Liver (tissue), 9 donors: ENCODE measurements around the gene TNFRSF12A. TPM values are rescaled to one million over a fixed set of nuclear protein-coding genes. Genes with fewer than 3 reads are reported as not detected.

Experiments
- DNase-seq: peaks from one replicate; pipeline ENCODE4 v3.0.0-alpha.2; 2017; ENCODE audit warnings: low spot score
- H3K27ac ChIP-seq, 2 donors: one replicate each; pipeline ENCODE4 v1.7.0; 2013; ENCODE audit warnings: inconsistent platforms in 2 of 2, low read length in 2 of 2, control low read depth in 1 of 2, low read depth in 1 of 2, mild to moderate bottlenecking in 1 of 2
- H3K27me3 ChIP-seq, 4 donors: one replicate each; pipeline versions ENCODE4 v1.6.1 to v1.7.0; 2013; ENCODE audit warnings: low read length in 3 of 4, inconsistent platforms in 1 of 4, mild to moderate bottlenecking in 1 of 4, moderate library complexity in 1 of 4; ENCODE audit not compliant: control insufficient read depth in 4 of 4, insufficient read depth in 4 of 4
- H3K36me3 ChIP-seq, 4 donors: one replicate each; pipeline versions ENCODE4 v1.6.1 to v1.7.0; 2013; ENCODE audit warnings: low read length in 3 of 4, mild to moderate bottlenecking in 3 of 4, low read depth in 1 of 4, moderate library complexity in 1 of 4; ENCODE audit not compliant: control insufficient read depth in 4 of 4, insufficient read depth in 3 of 4
- H3K4me1 ChIP-seq, 4 donors: one replicate each; pipeline versions ENCODE4 v1.6.1 to v1.7.0; 2013; ENCODE audit warnings: low read length in 3 of 4, mild to moderate bottlenecking in 3 of 4, moderate library complexity in 1 of 4; ENCODE audit not compliant: control insufficient read depth in 4 of 4, insufficient read depth in 4 of 4
- H3K4me3 ChIP-seq, 3 donors: one replicate each; pipeline versions ENCODE4 v1.6.1 to v1.7.0; 2013; ENCODE audit warnings: low read length in 3 of 3, control low read depth in 1 of 3, low read depth in 1 of 3, mild to moderate bottlenecking in 1 of 3
- H3K9ac ChIP-seq, 2 donors: one replicate each; pipeline ENCODE4 v1.7.0; 2013; ENCODE audit warnings: low read length in 2 of 2, mild to moderate bottlenecking in 2 of 2, moderate library complexity in 2 of 2, control low read depth in 1 of 2, low read depth in 1 of 2
- H3K9me3 ChIP-seq, 4 donors: one replicate each; pipeline versions ENCODE4 v1.6.1 to v1.7.0; 2013; ENCODE audit warnings: low read length in 3 of 4; ENCODE audit not compliant: control insufficient read depth in 4 of 4
- ATF3 ChIP-seq: IDR thresholded peaks from 2 replicates; pipeline ENCODE4 v1.6.1; 2016; ENCODE audit warnings: antibody characterized with exemption
- EGR1 ChIP-seq, 2 donors: IDR thresholded peaks; 2 replicates each; pipeline ENCODE4 v1.6.1; 2016 to 2018; ENCODE audit warnings: antibody characterized with exemption in 2 of 2, low read depth in 2 of 2
- FOXA1 ChIP-seq: IDR thresholded peaks from 2 replicates; pipeline ENCODE4 v1.6.1; 2016; ENCODE audit warnings: antibody characterized with exemption
- FOXA2 ChIP-seq: IDR thresholded peaks from 2 replicates; pipeline ENCODE4 v1.6.1; 2016; ENCODE audit warnings: antibody characterized with exemption
- GABPA ChIP-seq, 2 donors: IDR thresholded peaks in 1 of 2; conservative IDR thresholded peaks in 1 of 2; 2 replicates each; pipeline ENCODE4 v1.6.1; 2016; ENCODE audit warnings: antibody characterized with exemption in 2 of 2, mild to moderate bottlenecking in 1 of 2, moderate library complexity in 1 of 2
- HNF4A ChIP-seq, 2 donors: conservative IDR thresholded peaks; 2 replicates each; pipeline ENCODE4 v1.6.1; 2016; ENCODE audit warnings: antibody characterized with exemption in 2 of 2, mild to moderate bottlenecking in 2 of 2
- HNF4G ChIP-seq: IDR thresholded peaks from 2 replicates; pipeline ENCODE4 v1.6.1; 2016; ENCODE audit warnings: antibody characterized with exemption
- JUND ChIP-seq, 2 donors: IDR thresholded peaks; 2 replicates each; pipeline ENCODE4 v1.6.1; 2016; ENCODE audit warnings: antibody characterized with exemption in 2 of 2
- MAX ChIP-seq: IDR thresholded peaks from 2 replicates; pipeline ENCODE4 v1.6.1; 2016; ENCODE audit warnings: antibody characterized with exemption
- NR2F2 ChIP-seq: IDR thresholded peaks from 2 replicates; pipeline ENCODE4 v1.6.1; 2016; ENCODE audit warnings: antibody characterized with exemption
- RAD21 ChIP-seq, 2 donors: IDR thresholded peaks; 2 replicates each; pipeline ENCODE4 v1.6.1; 2016; ENCODE audit warnings: antibody characterized with exemption in 2 of 2, mild to moderate bottlenecking in 2 of 2
- REST ChIP-seq: IDR thresholded peaks from 2 replicates; pipeline ENCODE4 v1.6.1; 2016; ENCODE audit warnings: antibody characterized with exemption, mild to moderate bottlenecking
- RXRA ChIP-seq, 2 donors: IDR thresholded peaks; 2 replicates each; pipeline ENCODE4 v1.6.1; 2017 to 2018; ENCODE audit warnings: antibody characterized with exemption in 2 of 2, mild to moderate bottlenecking in 1 of 2
- SP1 ChIP-seq: IDR thresholded peaks from 2 replicates; pipeline ENCODE4 v1.6.1; 2018; ENCODE audit warnings: antibody characterized with exemption, mild to moderate bottlenecking
- TAF1 ChIP-seq: conservative IDR thresholded peaks from 2 replicates; pipeline ENCODE4 v1.6.1; 2016; ENCODE audit warnings: antibody characterized with exemption, mild to moderate bottlenecking
- YY1 ChIP-seq: IDR thresholded peaks from 2 replicates; pipeline ENCODE4 v1.6.1; 2016; ENCODE audit warnings: antibody characterized with exemption, mild to moderate bottlenecking
- ZBTB33 ChIP-seq: IDR thresholded peaks from 2 replicates; pipeline ENCODE4 v1.6.1; 2016; ENCODE audit warnings: antibody characterized with exemption
- WGBS: extraction: QIAGEN DNeasy Blood & Tissue Kit; methylation state at CpG from one replicate; pipeline ENCODE4 v1.1.7; 2013; 5-methylcytosine and 5-hydroxymethylcytosine counted together
- polyA plus RNA-seq, 2 donors: library from polyadenylated mRNA; stranded (reverse) in 1 of 2; unstranded in 1 of 2; fragments of 200-250 nt in 1 of 2; fragments of >200 nt in 1 of 2; fragmentation: Nextera tagmentation in 1 of 2; extraction: Ambion mirVana in 1 of 2; gene quantifications; one replicate each; pipeline versions ENCODE4 v1.2.1 to v1.2.3, GENCODE V29; 2013 to 2015
- total RNA-seq, 2 donors: library from RNA; depleted of rRNA; stranded (reverse); fragments of >200 nt; gene quantifications; one replicate each; pipeline ENCODE4 v1.2.3, GENCODE V29; 2014
- TF ChIP-seq, protein P1 (sequence below): fragments of 150-350 bp; IDR thresholded peaks from 2 replicates; pipeline ENCODE4 v1.5.1; 2017; ENCODE audit warnings: improper control_type of control experiment, low read depth, low read length; ENCODE audit not compliant: missing input control
- donor health status: healthy.
- donor health status: healthy.
- donor health status: healthy.
- donor health status: healthy.
- donor health status: healthy.

TNFRSF12A gene
- total and polyA plus RNA-seq, 4 donors = 7.9 to 35.5 (median 9.1) TPM

GRCh38 chr16:2990891-2991290 is 29.3 kb upstream of the TNFRSF12A start:
- TF ChIP-seq RXRA (IDR thresholded peaks at IDR 0.05) (no peak), YY1 (no peak), SP1 (no peak), RAD21 (IDR thresholded peaks at IDR 0.05) (no peak), ATF3 (no peak), JUND (IDR thresholded peaks at IDR 0.05) (no peak), ZBTB33 (no peak), HNF4A (conservative IDR thresholded peaks at IDR 0.05) (no peak), MAX (no peak), TAF1 (no peak), REST (no peak), EGR1 (IDR thresholded peaks at IDR 0.05; ENCODE audit: low read depth in 2 of 2) (no peak), GABPA (IDR thresholded peaks at IDR 0.05 in 1 of 2, conservative IDR thresholded peaks at IDR 0.05 in 1 of 2) (no peak), FOXA2 (no peak), NR2F2 (no peak), HNF4G (no peak), FOXA1 (no peak)
- TF ChIP-seq, protein P1, sequence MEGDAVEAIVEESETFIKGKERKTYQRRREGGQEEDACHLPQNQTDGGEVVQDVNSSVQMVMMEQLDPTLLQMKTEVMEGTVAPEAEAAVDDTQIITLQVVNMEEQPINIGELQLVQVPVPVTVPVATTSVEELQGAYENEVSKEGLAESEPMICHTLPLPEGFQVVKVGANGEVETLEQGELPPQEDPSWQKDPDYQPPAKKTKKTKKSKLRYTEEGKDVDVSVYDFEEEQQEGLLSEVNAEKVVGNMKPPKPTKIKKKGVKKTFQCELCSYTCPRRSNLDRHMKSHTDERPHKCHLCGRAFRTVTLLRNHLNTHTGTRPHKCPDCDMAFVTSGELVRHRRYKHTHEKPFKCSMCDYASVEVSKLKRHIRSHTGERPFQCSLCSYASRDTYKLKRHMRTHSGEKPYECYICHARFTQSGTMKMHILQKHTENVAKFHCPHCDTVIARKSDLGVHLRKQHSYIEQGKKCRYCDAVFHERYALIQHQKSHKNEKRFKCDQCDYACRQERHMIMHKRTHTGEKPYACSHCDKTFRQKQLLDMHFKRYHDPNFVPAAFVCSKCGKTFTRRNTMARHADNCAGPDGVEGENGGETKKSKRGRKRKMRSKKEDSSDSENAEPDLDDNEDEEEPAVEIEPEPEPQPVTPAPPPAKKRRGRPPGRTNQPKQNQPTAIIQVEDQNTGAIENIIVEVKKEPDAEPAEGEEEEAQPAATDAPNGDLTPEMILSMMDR = no peak

More at GRCh38 chr16:2990891-2991290, 29.3 kb upstream of the TNFRSF12A start:
- no peaks in the 10 kb centered on the region for H3K36me3 ChIP-seq
- WGBS = 81% methylated on average over 10 of the region's 10 CpGs
- H3K4me1 ChIP-seq = peaks cover 0 to 6% (median 1%) of the 10 kb centered on the region in 4 donors
- H3K9ac ChIP-seq = no peak overlapping the region
- no peak for DNase-seq
- no peak overlapping the region for H3K4me3 ChIP-seq
- H3K9me3 ChIP-seq = no peaks in the 10 kb centered on the region
- no peak overlapping the region for H3K27ac ChIP-seq
- no peaks in the 10 kb centered on the region for H3K27me3 ChIP-seq
